Calu3 (cell line): ENCODE results near the gene FUOM. TPM values are rescaled to one million over a fixed set of nuclear protein-coding genes. Genes with fewer than 3 reads are reported as not detected.

Experiments used
- Bru-seq: library from RNA; stranded (reverse); fragments of 400-500 nt; gene quantifications from one replicate; lab custom pipeline; 2021; lab: Mats Ljungman, UMichigan
- BruChase-seq, 2 experiments: library from RNA; stranded (reverse); fragments of 400-500 nt; gene quantifications; one replicate each; lab custom pipeline; 2021; lab: Mats Ljungman, UMichigan
- BruUV-seq: library from RNA; stranded (reverse); fragments of 400-500 nt; replicated peaks from 2 replicates; lab custom pipeline; 2021; lab: Mats Ljungman, UMichigan
- CTCF ChIA-PET: fragments of 300-600 bp; sonication (Branson Sonifier 250); formaldehyde crosslinking; loops from one replicate; lab custom pipeline; 2022; ENCODE audit warnings: antibody characterized with exemption; lab: Charles Lee
- DNase-seq: peaks from one replicate; pipeline ENCODE4 v3.0.0; 2022
- H3K27ac Mint-ChIP-seq: one replicate; pipeline ENCODE4 v1.8.0; 2022; ENCODE audit warnings: mixed read lengths; ENCODE audit not compliant: unreplicated experiment
- H3K27me3 Mint-ChIP-seq: one replicate; pipeline ENCODE4 v1.8.0; 2022; ENCODE audit warnings: mixed read lengths; ENCODE audit not compliant: unreplicated experiment
- H3K36me3 Mint-ChIP-seq: one replicate; pipeline ENCODE4 v1.8.0; 2022; ENCODE audit warnings: mild to moderate bottlenecking, moderate library complexity, mixed read lengths; ENCODE audit not compliant: insufficient read depth, unreplicated experiment
- H3K4me1 Mint-ChIP-seq: one replicate; pipeline ENCODE4 v1.8.0; 2022; ENCODE audit warnings: mild to moderate bottlenecking, low read depth, mixed read lengths; ENCODE audit not compliant: unreplicated experiment
- H3K4me3 Mint-ChIP-seq: one replicate; pipeline ENCODE4 v1.8.0; 2022; ENCODE audit warnings: mild to moderate bottlenecking, low read depth, moderate library complexity, mixed read lengths; ENCODE audit not compliant: unreplicated experiment
- H3K9me3 Mint-ChIP-seq: one replicate; pipeline ENCODE4 v1.8.0; 2022; ENCODE audit warnings: low read depth, mixed read lengths; ENCODE audit not compliant: unreplicated experiment
- intact Hi-C: fragments of 100-400 bp; cut with micrococcal nuclease; formaldehyde crosslinking; loops from one replicate; pipeline ENCODE4 v1.10.0; 2022; ENCODE audit not compliant: unreplicated experiment
- long read RNA-seq: library from polyadenylated mRNA; stranded (forward); transcript quantifications from one replicate; pipeline ENCODE4 v2.0.0, GENCODE V29; 2022
- total RNA-seq: library from RNA; stranded (reverse); gene quantifications from 2 replicates; pipeline ENCODE4 v1.2.3, GENCODE V29; 2022
- TF ChIP-seq, protein P1 (sequence below): fragments of 200-600 bp; IDR thresholded peaks from one replicate; pipeline ENCODE4 v1.8.0; 2022; ENCODE audit warnings: antibody characterized with exemption; ENCODE audit not compliant: unreplicated experiment

FUOM gene, protein sequence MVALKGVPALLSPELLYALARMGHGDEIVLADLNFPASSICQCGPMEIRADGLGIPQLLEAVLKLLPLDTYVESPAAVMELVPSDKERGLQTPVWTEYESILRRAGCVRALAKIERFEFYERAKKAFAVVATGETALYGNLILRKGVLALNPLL
- 11.5 and 15.0 TPM in 2 replicates for total RNA-seq
- percentile 34 among the genes with signal in this experiment for Bru-seq, nascent RNA
- BruChase-seq, experiment 1, labeled RNA remaining after a 6-hour chase: percentile 43 among the genes with signal in this experiment
- BruChase-seq, experiment 2, labeled RNA remaining after a 2-hour chase: percentile 43 among the genes with signal in this experiment
- long read RNA-seq, partial matches to known transcripts: 0 of 10 reads
- long read RNA-seq, other reads (novel, unspliced or antisense): 2 of 10 reads

DNA sequence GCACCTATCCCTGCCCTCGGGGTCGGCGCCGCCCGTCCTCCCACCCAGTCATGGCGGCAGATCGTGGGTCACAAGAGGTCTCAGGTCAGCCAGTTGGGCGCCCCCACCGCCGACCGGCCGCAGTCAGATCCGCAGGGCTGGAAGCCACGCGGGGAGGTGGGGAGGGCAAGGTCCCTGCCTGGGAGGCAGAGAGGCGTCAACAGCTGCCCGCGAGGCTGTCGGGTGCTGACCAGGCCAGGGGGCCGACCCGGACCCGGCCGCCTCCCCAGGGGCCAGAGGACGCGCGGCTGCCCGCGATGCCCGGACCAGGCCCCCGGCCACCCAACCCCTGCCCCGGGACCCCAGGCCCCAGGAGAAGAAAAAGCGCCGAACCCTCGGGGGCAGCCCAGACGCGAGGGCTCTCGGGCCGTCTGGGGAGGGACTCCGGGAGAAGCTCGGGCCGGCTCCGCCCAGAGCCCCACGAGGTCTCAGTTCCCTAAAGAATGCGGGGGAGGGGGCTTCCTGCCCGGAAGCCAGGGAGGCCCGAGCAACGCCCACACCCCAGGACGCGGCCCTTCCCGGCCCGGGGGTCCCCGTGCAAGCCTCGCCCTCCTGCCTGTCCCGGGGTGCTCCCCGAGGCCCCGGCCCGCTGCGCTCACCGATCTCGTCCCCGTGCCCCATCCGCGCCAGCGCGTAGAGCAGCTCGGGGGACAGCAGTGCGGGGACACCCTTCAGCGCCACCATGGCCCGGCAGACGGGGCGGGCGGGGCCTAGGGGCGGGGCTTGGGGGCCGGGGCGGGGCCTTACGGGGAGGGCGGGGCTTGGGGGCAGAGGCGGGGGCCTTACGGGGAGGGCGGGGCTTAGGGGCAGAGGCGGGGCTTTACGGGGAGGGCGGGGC is at the start of gene FUOM:
Gene FUOM (minus strand): TSS at position 735 of the 877 bp plus-strand sequence. CDS start 12 bp downstream, at position 723.
- peak; percentile 29 for DNase-seq
- no TSS peak for BruUV-seq
- peak within 1 kb of the TSS; percentile 56 for H3K4me3 Mint-ChIP-seq
- intact Hi-C loops: no loop called here
- no peaks in the 10 kb centered on the region for H3K4me1 Mint-ChIP-seq
- peaks cover 6% of the 10 kb centered on the region for H3K36me3 Mint-ChIP-seq
- no peak within 1 kb of the TSS for H3K27ac Mint-ChIP-seq
- TF ChIP-seq, protein P1, sequence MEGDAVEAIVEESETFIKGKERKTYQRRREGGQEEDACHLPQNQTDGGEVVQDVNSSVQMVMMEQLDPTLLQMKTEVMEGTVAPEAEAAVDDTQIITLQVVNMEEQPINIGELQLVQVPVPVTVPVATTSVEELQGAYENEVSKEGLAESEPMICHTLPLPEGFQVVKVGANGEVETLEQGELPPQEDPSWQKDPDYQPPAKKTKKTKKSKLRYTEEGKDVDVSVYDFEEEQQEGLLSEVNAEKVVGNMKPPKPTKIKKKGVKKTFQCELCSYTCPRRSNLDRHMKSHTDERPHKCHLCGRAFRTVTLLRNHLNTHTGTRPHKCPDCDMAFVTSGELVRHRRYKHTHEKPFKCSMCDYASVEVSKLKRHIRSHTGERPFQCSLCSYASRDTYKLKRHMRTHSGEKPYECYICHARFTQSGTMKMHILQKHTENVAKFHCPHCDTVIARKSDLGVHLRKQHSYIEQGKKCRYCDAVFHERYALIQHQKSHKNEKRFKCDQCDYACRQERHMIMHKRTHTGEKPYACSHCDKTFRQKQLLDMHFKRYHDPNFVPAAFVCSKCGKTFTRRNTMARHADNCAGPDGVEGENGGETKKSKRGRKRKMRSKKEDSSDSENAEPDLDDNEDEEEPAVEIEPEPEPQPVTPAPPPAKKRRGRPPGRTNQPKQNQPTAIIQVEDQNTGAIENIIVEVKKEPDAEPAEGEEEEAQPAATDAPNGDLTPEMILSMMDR: no peak
- H3K9me3 Mint-ChIP-seq: no peaks in the 10 kb centered on the region
- no peaks in the 10 kb centered on the region for H3K27me3 Mint-ChIP-seq
- CTCF ChIA-PET: no interaction called here

DNA sequence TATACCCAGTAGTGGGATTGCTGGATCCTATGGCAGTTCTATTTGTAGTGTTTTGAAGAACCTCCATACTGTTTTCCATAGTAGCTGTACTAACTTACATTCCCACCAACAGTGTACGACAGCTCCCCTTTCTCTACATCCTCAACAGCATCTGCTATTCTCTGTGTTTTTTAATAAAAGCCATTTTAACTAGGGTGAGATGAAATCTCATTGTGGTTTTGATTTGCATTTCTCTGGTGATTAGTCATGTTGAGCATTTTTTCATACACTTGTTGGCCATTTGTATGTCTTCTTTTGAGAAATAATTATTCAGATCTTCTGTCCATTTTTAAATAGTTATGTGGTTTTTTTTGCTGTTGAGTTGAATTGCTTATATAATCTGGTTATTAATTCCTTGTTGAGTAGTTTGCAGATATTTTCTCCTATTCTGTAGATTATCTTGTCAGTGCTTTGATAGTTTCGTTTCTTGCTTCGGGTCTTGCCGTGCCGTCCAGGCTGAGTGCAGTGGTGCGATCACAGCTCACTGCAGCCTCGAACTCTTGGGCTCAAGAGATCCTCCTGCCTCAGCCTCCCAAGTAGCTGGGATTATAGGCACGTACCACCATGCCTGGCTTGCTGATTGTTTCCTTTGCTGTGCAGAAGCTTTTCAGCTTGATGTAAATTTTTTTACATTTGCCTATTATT is 48.2 kb upstream of the FUOM start:
- H3K9me3 Mint-ChIP-seq: no peaks in the 10 kb centered on the region
- H3K27ac Mint-ChIP-seq: no peak overlapping the region
- no peak overlapping the region for H3K4me3 Mint-ChIP-seq
- peaks cover 9% of the 10 kb centered on the region for H3K4me1 Mint-ChIP-seq
- peaks cover 12% of the 10 kb centered on the region for H3K36me3 Mint-ChIP-seq
- no peaks in the 10 kb centered on the region for H3K27me3 Mint-ChIP-seq
- TF ChIP-seq, protein P1: no peak
- CTCF ChIA-PET: no interaction called here
- intact Hi-C loops: no loop called here
- no TSS peak for BruUV-seq
- no peak for DNase-seq

DNA sequence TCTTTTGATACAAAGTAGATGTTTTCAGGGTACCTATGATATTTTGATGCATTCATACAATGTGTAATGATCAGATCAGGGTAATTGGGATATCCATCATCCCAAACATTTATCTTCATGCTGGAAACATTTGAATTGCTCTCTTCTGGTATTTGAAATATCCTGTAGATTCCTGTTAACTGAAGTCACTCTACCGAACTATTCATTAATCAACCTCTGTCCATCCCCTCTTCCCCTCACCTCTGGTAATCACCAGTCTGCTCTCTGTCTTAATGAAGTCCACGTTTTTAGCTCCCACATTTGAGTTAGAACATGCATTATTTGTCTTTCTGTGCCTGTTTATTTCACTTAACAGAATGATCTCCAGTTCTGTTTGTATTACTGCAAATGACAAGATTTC is 47.5 kb upstream of the FUOM start:
- intact Hi-C loops: no loop called here
- H3K9me3 Mint-ChIP-seq: no peaks in the 10 kb centered on the region
- TF ChIP-seq, protein P1: no peak
- no TSS peak for BruUV-seq
- peaks cover 12% of the 10 kb centered on the region for H3K36me3 Mint-ChIP-seq
- no peaks in the 10 kb centered on the region for H3K27me3 Mint-ChIP-seq
- CTCF ChIA-PET: no interaction called here
- no peak overlapping the region for H3K27ac Mint-ChIP-seq
- H3K4me1 Mint-ChIP-seq: peaks cover 9% of the 10 kb centered on the region
- no peak overlapping the region for H3K4me3 Mint-ChIP-seq
- no peak for DNase-seq

DNA sequence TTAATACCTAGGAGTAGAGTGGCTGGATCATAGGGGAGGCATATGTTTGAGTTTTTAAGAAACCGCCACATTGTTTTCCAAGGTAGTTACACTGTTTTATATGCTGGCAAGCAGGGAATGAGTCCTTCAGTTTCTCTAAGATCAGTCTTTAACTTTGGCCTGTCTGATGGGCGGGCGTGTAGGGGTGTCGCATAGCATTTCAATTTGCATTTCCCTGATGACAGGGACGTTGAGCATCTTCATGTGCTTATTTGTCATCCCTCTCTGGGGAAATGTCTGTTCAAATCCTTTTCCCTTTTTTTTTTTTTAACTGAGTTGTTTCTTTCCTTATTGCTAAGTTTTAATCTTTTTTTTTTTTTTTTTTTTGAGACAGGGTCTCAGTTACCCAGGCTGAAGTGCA is 46.0 kb upstream of the FUOM start:
- Mint-ChIP-seq H3K4me3 (no peak overlapping the region), H3K27me3 (no peaks in the 10 kb centered on the region), H3K27ac (no peak overlapping the region), H3K36me3 (peaks cover 13% of the 10 kb centered on the region), H3K4me1 (peaks cover 9% of the 10 kb centered on the region), H3K9me3 (no peaks in the 10 kb centered on the region)
- intact Hi-C loops: no loop called here
- TF ChIP-seq, protein P1: no peak
- no peak for DNase-seq
- BruUV-seq: no TSS peak
- CTCF ChIA-PET: no interaction called here
